Esophagus muscularis mucosa (tissue), 3 donors: ENCODE measurements around the gene FBN1.

Experiments used
- POLR2A ChIP-seq: fragments of 450-650 bp; IDR thresholded peaks from one replicate; pipeline ENCODE4 v1.6.1; 2017; ENCODE audit warnings: antibody characterized with exemption, moderate library complexity, mild to moderate bottlenecking, low read depth
- POLR2AphosphoS5 ChIP-seq, 2 donors: sonication (generic); formaldehyde crosslinking; IDR thresholded peaks; one replicate each; pipeline ENCODE4 v1.6.1; 2017; ENCODE audit warnings: antibody characterized with exemption in 2 of 2
- TF ChIP-seq, protein P1 (sequence below), 3 experiments: fragments of 200-600 bp in 2 of 3; fragments of 450-650 bp in 1 of 3; sonication (generic) in 2 of 3; IDR thresholded peaks; one replicate each; pipeline ENCODE4 v1.5.1; 2017 to 2019; ENCODE audit warnings: antibody characterized with exemption in 3 of 3, mild to moderate bottlenecking in 2 of 3, moderate library complexity in 1 of 3

GRCh38 chr15:48498828-48499227, 146.7 kb downstream of the FBN1 start:
- TF ChIP-seq, protein P1, sequence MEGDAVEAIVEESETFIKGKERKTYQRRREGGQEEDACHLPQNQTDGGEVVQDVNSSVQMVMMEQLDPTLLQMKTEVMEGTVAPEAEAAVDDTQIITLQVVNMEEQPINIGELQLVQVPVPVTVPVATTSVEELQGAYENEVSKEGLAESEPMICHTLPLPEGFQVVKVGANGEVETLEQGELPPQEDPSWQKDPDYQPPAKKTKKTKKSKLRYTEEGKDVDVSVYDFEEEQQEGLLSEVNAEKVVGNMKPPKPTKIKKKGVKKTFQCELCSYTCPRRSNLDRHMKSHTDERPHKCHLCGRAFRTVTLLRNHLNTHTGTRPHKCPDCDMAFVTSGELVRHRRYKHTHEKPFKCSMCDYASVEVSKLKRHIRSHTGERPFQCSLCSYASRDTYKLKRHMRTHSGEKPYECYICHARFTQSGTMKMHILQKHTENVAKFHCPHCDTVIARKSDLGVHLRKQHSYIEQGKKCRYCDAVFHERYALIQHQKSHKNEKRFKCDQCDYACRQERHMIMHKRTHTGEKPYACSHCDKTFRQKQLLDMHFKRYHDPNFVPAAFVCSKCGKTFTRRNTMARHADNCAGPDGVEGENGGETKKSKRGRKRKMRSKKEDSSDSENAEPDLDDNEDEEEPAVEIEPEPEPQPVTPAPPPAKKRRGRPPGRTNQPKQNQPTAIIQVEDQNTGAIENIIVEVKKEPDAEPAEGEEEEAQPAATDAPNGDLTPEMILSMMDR (IDR thresholded peaks at IDR 0.05): no peak
- TF ChIP-seq POLR2A (no peak), POLR2AphosphoS5 (IDR thresholded peaks at IDR 0.05) (no peak)
